HEK293 (cell line): ENCODE measurements around the gene EHD1.
A peak's percentile ranks its signal among the peaks of the same experiment; 100 is the strongest.

ENCODE experiments used
- CTCF ChIA-PET: fragments of 350-600 bp; formaldehyde crosslinking; extraction: SDS; loops from one replicate; lab custom pipeline; 2021; ENCODE audit warnings: antibody characterized with exemption; lab: Yijun Ruan, JAX
- POLR2A ChIA-PET: fragments of 300-600 bp; formaldehyde crosslinking; extraction: SDS; loops from one replicate; lab custom pipeline; 2020; ENCODE audit warnings: antibody characterized with exemption, inconsistent platforms; lab: Yijun Ruan, JAX
- H3K27ac ChIP-seq: fragments of 200-500 bp; sonication (Bioruptor generic); 2 replicates; pipeline ENCODE4 v1.5.1; 2014; ENCODE audit warnings: low read depth, low read length, control low read depth, inconsistent platforms; ENCODE audit errors: extremely low read depth
- H3K36me3 ChIP-seq, 2 experiments: fragments of 200-500 bp in 1 of 2; sonication (Bioruptor generic) in 1 of 2; 1 replicate in 1 of 2; 2 replicates in 1 of 2; pipeline ENCODE4 v1.5.1; 2014 to 2017; ENCODE audit warnings: inconsistent platforms in 2 of 2, low read length in 2 of 2; ENCODE audit not compliant: control insufficient read depth in 2 of 2, insufficient read depth in 1 of 2
- H3K4me1 ChIP-seq: fragments of 200-500 bp; sonication (Bioruptor generic); 2 replicates; pipeline ENCODE4 v1.5.1; 2014; ENCODE audit warnings: mild to moderate bottlenecking, low read length, inconsistent platforms; ENCODE audit not compliant: control insufficient read depth, insufficient read depth
- H3K4me3 ChIP-seq: 2 replicates; pipeline ENCODE4 v1.5.1; 2011; ENCODE audit warnings: low read depth, mild to moderate bottlenecking, control low read depth, low read length, moderate library complexity
- H3K9me3 ChIP-seq: fragments of 200-500 bp; sonication (Bioruptor generic); 2 replicates; pipeline ENCODE4 v1.5.1; 2014; ENCODE audit warnings: low read depth, low read length, inconsistent platforms; ENCODE audit not compliant: control insufficient read depth, insufficient read depth
- ATF2 ChIP-seq: fragments of 450-650 bp; formaldehyde crosslinking; IDR thresholded peaks from 2 replicates; pipeline ENCODE4 v1.5.1; 2016; ENCODE audit warnings: missing biosample characterization, missing genetic modification characterization, low read depth
- EGR2 ChIP-seq: fragments of 450-650 bp; formaldehyde crosslinking; IDR thresholded peaks from 2 replicates; pipeline ENCODE4 v1.5.1; 2016; ENCODE audit warnings: low read depth, missing biosample characterization, missing genetic modification characterization
- IKZF3 ChIP-seq: fragments of 450-650 bp; IDR thresholded peaks from 2 replicates; pipeline ENCODE4 v1.5.0; 2018; ENCODE audit warnings: missing biosample characterization, mild to moderate bottlenecking, missing genetic modification characterization, moderate library complexity
- KLF9 ChIP-seq: fragments of 450-650 bp; formaldehyde crosslinking; IDR thresholded peaks from 2 replicates; pipeline ENCODE4 v1.5.1; 2016; ENCODE audit warnings: missing biosample characterization, missing genetic modification characterization, low read depth
- MYNN ChIP-seq: fragments of 450-650 bp; formaldehyde crosslinking; IDR thresholded peaks from 2 replicates; pipeline ENCODE4 v1.5.1; 2016; ENCODE audit warnings: missing biosample characterization, missing genetic modification characterization, borderline replicate concordance
- REPIN1 ChIP-seq: fragments of 450-650 bp; formaldehyde crosslinking; IDR thresholded peaks from 2 replicates; pipeline ENCODE4 v1.5.1; 2017; ENCODE audit warnings: missing biosample characterization, missing genetic modification characterization, low read depth
- SETDB1 ChIP-seq: IDR thresholded peaks from one replicate; pipeline ENCODE4 v1.6.1; 2017; ENCODE audit warnings: mild to moderate bottlenecking, low read length, moderate library complexity, mixed read lengths; ENCODE audit not compliant: insufficient read length
- YY2 ChIP-seq: fragments of 450-650 bp; formaldehyde crosslinking; IDR thresholded peaks from 2 replicates; pipeline ENCODE4 v1.5.1; 2016; ENCODE audit warnings: missing biosample characterization, missing genetic modification characterization
- ZBTB1 ChIP-seq: fragments of 450-650 bp; formaldehyde crosslinking; IDR thresholded peaks from 2 replicates; pipeline ENCODE4 v1.5.1; 2016; ENCODE audit warnings: missing biosample characterization, missing genetic modification characterization
- ZBTB21 ChIP-seq: fragments of 450-650 bp; formaldehyde crosslinking; IDR thresholded peaks from 2 replicates; pipeline ENCODE4 v1.5.1; 2017; ENCODE audit warnings: missing biosample characterization, missing genetic modification characterization
- ZBTB7A ChIP-seq: fragments of 450-650 bp; formaldehyde crosslinking; IDR thresholded peaks from 2 replicates; pipeline ENCODE4 v1.5.1; 2016; ENCODE audit warnings: low read depth, missing biosample characterization, missing genetic modification characterization
- ZEB2 ChIP-seq: fragments of 450-650 bp; formaldehyde crosslinking; IDR thresholded peaks from 2 replicates; pipeline ENCODE4 v1.5.1; 2016; ENCODE audit warnings: missing biosample characterization, missing genetic modification characterization
- ZFP69B ChIP-seq: fragments of 450-650 bp; formaldehyde crosslinking; IDR thresholded peaks from 2 replicates; pipeline ENCODE4 v1.5.1; 2016; ENCODE audit warnings: missing biosample characterization, missing genetic modification characterization
- ZNF10 ChIP-seq: fragments of 450-650 bp; formaldehyde crosslinking; IDR thresholded peaks from 2 replicates; pipeline ENCODE4 v1.5.1; 2017; ENCODE audit warnings: missing biosample characterization, missing genetic modification characterization
- ZNF174 ChIP-seq: fragments of 450-650 bp; formaldehyde crosslinking; IDR thresholded peaks from 2 replicates; pipeline ENCODE4 v1.5.0; 2017; ENCODE audit warnings: missing biosample characterization, mild to moderate bottlenecking, missing genetic modification characterization
- ZNF341 ChIP-seq: fragments of 450-650 bp; formaldehyde crosslinking; IDR thresholded peaks from 2 replicates; pipeline ENCODE4; 2016; ENCODE audit warnings: low read depth, missing biosample characterization, missing genetic modification characterization
- ZNF423 ChIP-seq: fragments of 450-650 bp; formaldehyde crosslinking; IDR thresholded peaks from 2 replicates; pipeline ENCODE4 v1.5.1; 2016; ENCODE audit warnings: missing biosample characterization, missing genetic modification characterization
- ZNF48 ChIP-seq: fragments of 450-650 bp; formaldehyde crosslinking; IDR thresholded peaks from 2 replicates; pipeline ENCODE4 v1.5.1; 2016; ENCODE audit warnings: missing biosample characterization, missing genetic modification characterization
- ZNF488 ChIP-seq: fragments of 450-650 bp; formaldehyde crosslinking; IDR thresholded peaks from 2 replicates; pipeline ENCODE4 v1.5.1; 2016; ENCODE audit warnings: missing biosample characterization, missing genetic modification characterization
- ZNF501 ChIP-seq: fragments of 450-650 bp; formaldehyde crosslinking; IDR thresholded peaks from 2 replicates; pipeline ENCODE4 v1.5.1; 2016; ENCODE audit warnings: missing biosample characterization, missing genetic modification characterization
- ZNF555 ChIP-seq: fragments of 450-650 bp; formaldehyde crosslinking; conservative IDR thresholded peaks from 2 replicates; pipeline ENCODE4 v1.5.1; 2017; ENCODE audit warnings: missing biosample characterization, mild to moderate bottlenecking, missing genetic modification characterization, inconsistent platforms
- ZNF561 ChIP-seq: fragments of 450-650 bp; IDR thresholded peaks from 2 replicates; pipeline ENCODE4 v1.5.1; 2018; ENCODE audit warnings: missing biosample characterization, missing genetic modification characterization, borderline replicate concordance
- ZNF571 ChIP-seq: fragments of 450-650 bp; formaldehyde crosslinking; IDR thresholded peaks from 2 replicates; pipeline ENCODE4 v1.5.0; 2017; ENCODE audit warnings: missing biosample characterization, missing genetic modification characterization
- ZNF639 ChIP-seq: fragments of 450-650 bp; formaldehyde crosslinking; IDR thresholded peaks from 2 replicates; pipeline ENCODE4 v1.5.1; 2016; ENCODE audit warnings: missing biosample characterization, missing genetic modification characterization
- ZNF645 ChIP-seq: fragments of 450-650 bp; formaldehyde crosslinking; IDR thresholded peaks from 2 replicates; pipeline ENCODE4; 2016; ENCODE audit warnings: missing biosample characterization, missing genetic modification characterization
- ZNF664 ChIP-seq: fragments of 450-650 bp; formaldehyde crosslinking; IDR thresholded peaks from 2 replicates; pipeline ENCODE4 v1.5.1; 2016; ENCODE audit warnings: missing biosample characterization, missing genetic modification characterization
- ZNF692 ChIP-seq: fragments of 450-650 bp; formaldehyde crosslinking; IDR thresholded peaks from 2 replicates; pipeline ENCODE4 v1.5.1; 2016; ENCODE audit warnings: missing biosample characterization, missing genetic modification characterization
- ZSCAN16 ChIP-seq: fragments of 450-650 bp; formaldehyde crosslinking; IDR thresholded peaks from 2 replicates; pipeline ENCODE4 v1.5.1; 2016; ENCODE audit warnings: missing biosample characterization, missing genetic modification characterization
- ZSCAN5A ChIP-seq: fragments of 450-650 bp; formaldehyde crosslinking; IDR thresholded peaks from 2 replicates; pipeline ENCODE4 v1.5.1; 2016; ENCODE audit warnings: missing biosample characterization, missing genetic modification characterization

EHD1 gene

GRCh38 chr11:64803158-64803845 lies 75.1 kb downstream of the EHD1 start, which contains the start of gene MAP4K2:
Gene MAP4K2 (minus strand): TSS chr11:64803214. CDS start chr11:64803149, 65 bp downstream.
- Histone ChIP-seq H3K36me3 (peaks cover 0 to 54% of the 10 kb centered on the region in 2 experiments; a peak in 2 of 3 replicates), H3K27ac (no peak within 1 kb of the TSS; the same call in 1 of the 2 replicates), H3K4me1 (peaks cover 4% of the 10 kb centered on the region), H3K9me3 (no peaks in the 10 kb centered on the region), H3K4me3 (peak within 1 kb of the TSS; percentile 47)
- ChIA-PET POLR2A (interaction anchor here (0.5 to 2.3 kb wide), 4 partner anchors 10 to 611 kb away, joined by 3 to 24 read pairs (median 6); partner anchors contain the start of gene SF1), CTCF (interaction anchor here (0.7 to 1.3 kb wide), 6 partner anchors 9 to 193 kb away, joined by 3 to 6 read pairs (median 3); no protein-coding TSS in a partner anchor)
- TF ChIP-seq ZSCAN5A (tag by site-specific recombination): no peak
- TF ChIP-seq ZNF501 (tag by site-specific recombination): no peak
- TF ChIP-seq ZNF645: no peak
- TF ChIP-seq ZNF488 (tag by site-specific recombination): no peak
- TF ChIP-seq IKZF3 (tag by site-specific recombination): peak; percentile 87
- no peak for TF ChIP-seq ZNF692 (tag by site-specific recombination)
- TF ChIP-seq KLF9 (tag by site-specific recombination): peak; percentile 26; the same call in 1 of the 2 replicates
- TF ChIP-seq MYNN: no peak
- TF ChIP-seq EGR2 (tag by site-specific recombination): no peak
- TF ChIP-seq SETDB1: no peak
- TF ChIP-seq ZNF174 (tag by site-specific recombination): no peak
- TF ChIP-seq REPIN1: no peak
- no peak for TF ChIP-seq ZNF571 (tag by site-specific recombination)
- TF ChIP-seq ZEB2: peak; percentile 57; the same call in 1 of the 2 replicates
- TF ChIP-seq ZNF639 (tag by site-specific recombination): no peak
- TF ChIP-seq ZNF341 (tag by site-specific recombination): no peak
- TF ChIP-seq ZNF48 (tag by site-specific recombination): no peak
- peak; percentile 25; the same call in 1 of the 2 replicates for TF ChIP-seq ZNF561 (tag by site-specific recombination)
- no peak for TF ChIP-seq ZNF555
- no peak for TF ChIP-seq ZBTB1 (tag by site-specific recombination)
- TF ChIP-seq ZSCAN16: no peak
- TF ChIP-seq ATF2 (tag by site-specific recombination): no peak
- no peak for TF ChIP-seq ZNF423
- no peak for TF ChIP-seq ZFP69B
- TF ChIP-seq ZNF10 (tag by site-specific recombination): no peak
- no peak for TF ChIP-seq ZBTB7A
- no peak for TF ChIP-seq ZBTB21 (tag by site-specific recombination)
- no peak for TF ChIP-seq ZNF664
- TF ChIP-seq YY2: no peak
